ENCODE measurements around the gene TMC5. TPM values are rescaled to one million over a fixed set of nuclear protein-coding genes. Genes with fewer than 3 reads are reported as not detected.

TMC5 gene
- total RNA-seq, 4 donors from 2014 or later, result 0.29 to 4.0 (median 1.4) TPM

DNA sequence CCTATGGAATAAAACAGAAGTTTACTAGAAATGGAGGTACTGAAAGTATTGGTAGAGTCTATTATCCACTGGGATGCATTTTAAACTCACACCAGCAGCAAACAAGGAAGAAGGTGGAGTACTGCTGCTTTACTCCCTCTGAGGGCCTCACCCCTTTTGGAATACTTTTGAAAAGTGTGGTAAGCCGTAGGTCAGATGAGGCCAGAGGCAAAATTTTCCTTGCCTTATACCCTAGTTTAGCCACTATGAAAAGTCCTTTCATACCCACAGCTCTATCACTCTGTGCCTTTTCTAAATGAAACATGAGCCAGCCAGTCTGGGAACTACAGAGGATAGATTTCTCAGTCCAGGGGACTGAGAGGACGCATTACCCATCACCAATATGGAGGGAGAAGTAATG is 90.2 kb downstream of the TMC5 start:
- no peaks in the 10 kb centered on the region for H3K9me3 ChIP-seq
- WGBS, 2 donors, result 97% methylated on average over 2 of the region's 2 CpGs
- no peak for DNase-seq
- TF ChIP-seq POLR2A (IDR thresholded peaks at IDR 0.05), result no peak
- TF ChIP-seq, protein P1, sequence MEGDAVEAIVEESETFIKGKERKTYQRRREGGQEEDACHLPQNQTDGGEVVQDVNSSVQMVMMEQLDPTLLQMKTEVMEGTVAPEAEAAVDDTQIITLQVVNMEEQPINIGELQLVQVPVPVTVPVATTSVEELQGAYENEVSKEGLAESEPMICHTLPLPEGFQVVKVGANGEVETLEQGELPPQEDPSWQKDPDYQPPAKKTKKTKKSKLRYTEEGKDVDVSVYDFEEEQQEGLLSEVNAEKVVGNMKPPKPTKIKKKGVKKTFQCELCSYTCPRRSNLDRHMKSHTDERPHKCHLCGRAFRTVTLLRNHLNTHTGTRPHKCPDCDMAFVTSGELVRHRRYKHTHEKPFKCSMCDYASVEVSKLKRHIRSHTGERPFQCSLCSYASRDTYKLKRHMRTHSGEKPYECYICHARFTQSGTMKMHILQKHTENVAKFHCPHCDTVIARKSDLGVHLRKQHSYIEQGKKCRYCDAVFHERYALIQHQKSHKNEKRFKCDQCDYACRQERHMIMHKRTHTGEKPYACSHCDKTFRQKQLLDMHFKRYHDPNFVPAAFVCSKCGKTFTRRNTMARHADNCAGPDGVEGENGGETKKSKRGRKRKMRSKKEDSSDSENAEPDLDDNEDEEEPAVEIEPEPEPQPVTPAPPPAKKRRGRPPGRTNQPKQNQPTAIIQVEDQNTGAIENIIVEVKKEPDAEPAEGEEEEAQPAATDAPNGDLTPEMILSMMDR (IDR thresholded peaks at IDR 0.05), result no peak
- peaks cover 6 to 21% of the 10 kb centered on the region in 2 donors for H3K36me3 ChIP-seq
- peaks cover 14 to 17% of the 10 kb centered on the region in 2 donors for H3K4me1 ChIP-seq
- H3K4me3 ChIP-seq (replicated peaks in 1 of 3), result no peak overlapping the region
- intact Hi-C loops (cut with DNase I), result loop anchor here (10.0 kb wide), 2 partner anchors 343 to 423 kb away; partner anchors contain the start of gene SYT17
- no peak overlapping the region for H3K27ac ChIP-seq
- H3K27me3 ChIP-seq, result no peaks in the 10 kb centered on the region

DNA sequence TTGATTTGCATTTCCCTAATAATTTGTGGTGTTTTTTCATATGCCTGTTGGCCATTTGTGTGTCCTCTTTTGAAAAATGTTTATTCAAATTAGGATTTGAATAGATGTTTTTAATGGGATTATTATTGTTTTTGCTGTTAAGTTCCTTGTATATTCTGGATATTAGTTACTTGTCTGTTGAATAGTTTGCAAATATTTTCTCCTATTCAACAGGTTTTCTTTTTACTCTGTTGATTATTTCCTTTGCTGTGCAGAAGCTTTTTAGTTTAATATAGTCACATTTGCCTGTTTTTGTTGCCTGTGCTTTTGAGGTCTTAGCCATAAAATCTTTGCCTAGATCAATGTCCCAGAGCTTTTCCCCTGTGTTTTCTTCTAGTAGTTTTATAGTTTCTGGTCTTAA is 94.6 kb downstream of the TMC5 start:
- H3K4me3 ChIP-seq (replicated peaks in 1 of 3), result no peak overlapping the region
- no peak for DNase-seq
- H3K4me1 ChIP-seq, result no peaks in the 10 kb centered on the region
- no peak overlapping the region for H3K27ac ChIP-seq
- no peak for TF ChIP-seq POLR2A (IDR thresholded peaks at IDR 0.05)
- TF ChIP-seq, protein P1 (IDR thresholded peaks at IDR 0.05), result no peak
- intact Hi-C loops (cut with DNase I), result no loop called here
- peaks cover 8 to 22% of the 10 kb centered on the region in 2 donors for H3K36me3 ChIP-seq
- H3K9me3 ChIP-seq, result no peaks in the 10 kb centered on the region
- H3K27me3 ChIP-seq, result no peaks in the 10 kb centered on the region

DNA sequence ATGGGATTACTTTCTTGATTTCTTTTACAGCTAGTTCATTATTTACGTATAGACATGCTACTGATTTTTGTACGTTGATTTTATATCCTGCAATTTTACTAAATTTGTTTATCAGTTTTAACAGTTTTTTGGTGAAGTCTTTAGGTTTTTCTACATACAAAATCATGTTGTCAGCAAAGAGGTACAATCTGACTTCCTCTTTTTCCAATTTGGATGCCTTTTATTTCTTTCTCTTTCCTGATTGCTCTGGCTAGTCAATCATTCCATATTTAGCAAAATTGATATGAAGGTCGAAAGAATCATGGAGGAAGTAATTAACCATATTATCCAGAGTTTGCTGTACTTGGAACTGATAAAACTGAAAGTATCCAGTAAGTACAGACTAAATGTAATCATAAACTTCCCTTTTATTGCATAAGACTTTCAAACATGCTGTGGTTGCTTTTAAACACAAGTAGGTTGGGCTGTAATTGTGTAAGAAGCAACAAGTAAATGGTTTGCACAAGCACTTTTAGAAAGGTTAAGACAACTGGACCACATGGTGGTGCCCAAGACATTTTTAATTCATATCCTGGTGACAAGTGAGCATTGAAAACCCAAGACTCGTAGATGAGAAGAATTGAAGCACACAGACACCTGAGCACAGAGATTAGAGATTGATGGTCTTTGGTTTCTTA is 95.8 kb downstream of the TMC5 start:
- DNase-seq, result no peak

DNA sequence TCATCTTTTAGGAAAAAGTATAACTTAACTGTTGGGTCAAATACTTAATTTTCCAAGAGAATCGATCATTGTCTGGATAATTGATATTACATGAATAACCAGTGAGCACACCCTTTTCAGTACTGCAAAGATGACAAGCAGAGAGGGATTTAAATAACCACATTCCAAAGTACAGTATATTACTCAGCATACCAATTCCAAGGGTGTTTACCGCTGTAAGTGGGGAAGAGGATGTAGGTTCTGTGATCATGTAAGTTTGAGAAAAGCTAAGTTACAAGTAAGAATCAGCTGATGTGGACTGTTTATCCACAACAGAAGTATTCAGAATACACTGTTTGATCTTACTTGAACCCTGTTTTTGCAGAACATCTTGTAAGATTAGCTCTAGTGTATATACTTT is 98.1 kb downstream of the TMC5 start:
- no peak for TF ChIP-seq POLR2A (IDR thresholded peaks at IDR 0.05)
- TF ChIP-seq, protein P1 (IDR thresholded peaks at IDR 0.05), result no peak
- Histone ChIP-seq H3K27ac (no peak overlapping the region), H3K4me3 (replicated peaks in 1 of 3) (no peak overlapping the region), H3K36me3 (peaks cover 8 to 18% of the 10 kb centered on the region in 2 donors), H3K4me1 (peaks cover 13 to 19% of the 10 kb centered on the region in 2 donors), H3K9me3 (no peaks in the 10 kb centered on the region), H3K27me3 (no peaks in the 10 kb centered on the region)
- WGBS, 2 donors, result 94 to 96% methylated on average over 2 of the region's 2 CpGs
- no peak for DNase-seq
- intact Hi-C loops (cut with DNase I), result no loop called here

More for the DNA sequence above, 95.8 kb downstream of the TMC5 start:
- no peaks in the 10 kb centered on the region for H3K27me3 ChIP-seq
- H3K4me1 ChIP-seq, result peaks cover 0 to 6% of the 10 kb centered on the region in 2 donors
- H3K4me3 ChIP-seq (replicated peaks in 1 of 3), result no peak overlapping the region
- TF ChIP-seq, protein P1 (IDR thresholded peaks at IDR 0.05), result no peak
- TF ChIP-seq POLR2A (IDR thresholded peaks at IDR 0.05), result no peak
- no peaks in the 10 kb centered on the region for H3K9me3 ChIP-seq
- no peak overlapping the region for H3K27ac ChIP-seq
- intact Hi-C loops (cut with DNase I), result no loop called here
- peaks cover 8 to 22% of the 10 kb centered on the region in 2 donors for H3K36me3 ChIP-seq
- 87 to 89% methylated on average over 4 of the region's 4 CpGs for WGBS, 2 donors

DNA sequence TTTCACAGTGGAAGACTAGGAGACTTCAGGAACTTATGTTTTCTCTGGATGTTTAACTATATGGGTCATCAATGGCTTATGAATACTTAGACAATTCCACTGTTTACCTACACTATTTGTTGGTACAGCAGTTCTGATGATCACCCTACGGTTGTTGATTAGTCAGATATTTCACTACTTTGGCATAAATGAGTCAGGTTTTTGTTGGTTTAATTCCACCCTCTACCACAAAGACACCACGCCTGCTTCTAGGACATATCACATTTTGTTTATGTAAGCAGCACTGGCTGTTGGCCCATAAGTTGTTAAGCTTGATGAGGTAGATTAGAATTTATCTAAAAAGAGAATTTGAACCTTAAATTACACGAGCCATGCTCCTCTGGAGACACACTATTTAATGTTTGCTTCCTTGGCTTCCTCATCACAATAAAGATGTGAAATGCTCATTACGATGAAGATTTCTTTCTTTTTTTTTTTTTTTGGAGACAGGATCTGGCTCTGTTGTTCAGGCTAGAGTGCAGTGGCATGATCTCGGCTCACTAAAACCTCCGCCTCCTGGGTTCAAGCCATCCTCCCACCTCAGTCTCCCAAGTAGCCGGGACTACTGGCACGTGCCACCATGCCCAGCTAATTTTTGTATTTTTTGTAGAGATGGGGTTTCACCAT is 99.9 kb downstream of the TMC5 start:
- WGBS, 2 donors, result 85 to 90% methylated on average over 8 of the region's 8 CpGs
- Histone ChIP-seq H3K4me1 (peaks cover 20 to 26% of the 10 kb centered on the region in 2 donors), H3K36me3 (peaks cover 8 to 18% of the 10 kb centered on the region in 2 donors), H3K27ac (no peak overlapping the region), H3K27me3 (no peaks in the 10 kb centered on the region), H3K9me3 (no peaks in the 10 kb centered on the region), H3K4me3 (replicated peaks in 1 of 3) (no peak overlapping the region)
- no peak for DNase-seq
- TF ChIP-seq POLR2A (IDR thresholded peaks at IDR 0.05), result no peak
- TF ChIP-seq, protein P1 (IDR thresholded peaks at IDR 0.05), result no peak
- intact Hi-C loops (cut with DNase I), result no loop called here

All from thyroid gland (tissue), 4 donors.